Measurements from ENCODE around the gene ACSM3. TPM values are rescaled to one million over a fixed set of nuclear protein-coding genes. Genes with fewer than 3 reads are reported as not detected.
"Not testable (repeated sequence)": the region's sequence is repeated elsewhere in the genome, so short reads cannot be mapped to it uniquely, and the experiment has no call there.

The ACSM3 gene
- total RNA-seq, 1 donor = 0.86 TPM

- DNase-seq (ENCODE audit: low read depth) = no peak
- no peak overlapping the region for H3K4me3 ChIP-seq (ENCODE audit: low read depth, low read length)
- no peak for TF ChIP-seq CTCF (IDR thresholded peaks at IDR 0.05; ENCODE audit: insufficient read depth, low read depth, low read length)
Observed at GRCh38 chr16:20755238-20755637, 8.6 kb upstream of the ACSM3 start.

- not testable (repeated sequence) for DNase-seq (ENCODE audit: low read depth)
Observed at GRCh38 chr16:20755799-20756198, 8.0 kb upstream of the ACSM3 start.

GRCh38 chr16:20760346-20760745 is 3.5 kb upstream of the ACSM3 start:
- H3K4me3 ChIP-seq (ENCODE audit: low read depth, low read length) = no peak overlapping the region
- TF ChIP-seq CTCF (IDR thresholded peaks at IDR 0.05; ENCODE audit: insufficient read depth, low read depth, low read length) = no peak
- no peak for DNase-seq (ENCODE audit: low read depth)

More at GRCh38 chr16:20755799-20756198, 8.0 kb upstream of the ACSM3 start:
- H3K4me3 ChIP-seq (ENCODE audit: low read depth, low read length) = not testable (repeated sequence)

GRCh38 chr16:20761175-20761574 is 2.6 kb upstream of the ACSM3 start:
- no peak for DNase-seq (ENCODE audit: low read depth)
- no peak for TF ChIP-seq CTCF (IDR thresholded peaks at IDR 0.05; ENCODE audit: insufficient read depth, low read depth, low read length)
- H3K4me3 ChIP-seq (ENCODE audit: low read depth, low read length) = no peak overlapping the region

GRCh38 chr16:20762404-20763123 is 1.2 kb upstream of the ACSM3 start:
- TF ChIP-seq CTCF (IDR thresholded peaks at IDR 0.05; ENCODE audit: insufficient read depth, low read depth, low read length) = no peak
- no peak for DNase-seq (ENCODE audit: low read depth)

GRCh38 chr16:20764448-20764847 is 634 bp downstream of the ACSM3 start:
- not testable (repeated sequence) for H3K4me3 ChIP-seq (ENCODE audit: low read depth, low read length); DNase-seq (ENCODE audit: low read depth)

More at GRCh38 chr16:20762404-20763123, 1.2 kb upstream of the ACSM3 start:
- H3K4me3 ChIP-seq (ENCODE audit: low read depth, low read length) = no peak overlapping the region

GRCh38 chr16:20765732-20766131 is 1.9 kb downstream of the ACSM3 start:
- no peak overlapping the region for H3K4me3 ChIP-seq (ENCODE audit: low read depth, low read length)
- DNase-seq (ENCODE audit: low read depth) = no peak
- TF ChIP-seq CTCF (IDR thresholded peaks at IDR 0.05; ENCODE audit: insufficient read depth, low read depth, low read length) = no peak

GRCh38 chr16:20766294-20766693 is 2.5 kb downstream of the ACSM3 start:
- no peak overlapping the region for H3K4me3 ChIP-seq (ENCODE audit: low read depth, low read length)
- TF ChIP-seq CTCF (IDR thresholded peaks at IDR 0.05; ENCODE audit: insufficient read depth, low read depth, low read length) = no peak
- DNase-seq (ENCODE audit: low read depth) = no peak
